Right cardiac atrium (tissue), 5 donors: ENCODE results near the gene KRT36. TPM values are rescaled to one million over a fixed set of nuclear protein-coding genes. Genes with fewer than 3 reads are reported as not detected.
A peak's percentile ranks its signal among the peaks of the same experiment; 100 is the strongest.

ENCODE experiments used
- ATAC-seq, 2 donors: fragments of 200-7000 bp; cut with Tn5 transposase; one replicate each; pipeline versions ENCODE4 v1.8.0 to v1.9.1; 2020; ENCODE audit warnings: moderate library complexity in 2 of 2, mild to moderate bottlenecking in 1 of 2
- DNase-seq, 3 donors: peaks; one replicate each; pipeline ENCODE4 v3.0.0-alpha.2; 2020
- H3K27ac ChIP-seq: one replicate; pipeline ENCODE4 v1.5.1; 2013; ENCODE audit warnings: mild to moderate bottlenecking, low read length, control low read depth, moderate library complexity
- H3K27me3 ChIP-seq: one replicate; pipeline ENCODE4 v1.6.1; 2013; ENCODE audit not compliant: control insufficient read depth, insufficient read depth
- H3K4me1 ChIP-seq: one replicate; pipeline ENCODE4 v1.6.1; 2013; ENCODE audit warnings: low read length; ENCODE audit not compliant: control insufficient read depth, insufficient read depth
- H3K4me3 ChIP-seq: one replicate; pipeline ENCODE4 v1.5.1; 2013; ENCODE audit warnings: low read length, control low read depth
- H3K9me3 ChIP-seq: one replicate; pipeline ENCODE4 v1.6.1; 2013; ENCODE audit warnings: low read length; ENCODE audit not compliant: control insufficient read depth
- WGBS: extraction: QIAGEN DNeasy Blood & Tissue Kit; methylation state at CpG from one replicate; pipeline ENCODE4 v1.1.7; 2013; 5-methylcytosine and 5-hydroxymethylcytosine counted together
- intact Hi-C, 4 donors: fragments of 100-400 bp; cut with DNase I; formaldehyde crosslinking; loops; one replicate each; pipeline versions ENCODE4 v1.11.0 to v1.14.0; 2022 to 2023
- polyA plus RNA-seq: library from polyadenylated mRNA; stranded (reverse); fragments of 200-250 nt; gene quantifications from one replicate; pipeline ENCODE4 v1.2.3, GENCODE V29; 2013
- total RNA-seq, 4 donors: library from RNA; stranded (reverse); fragmentation: NEBNext Ultra II Directional; extraction: Animal tissue kit (Norgen Biotek cat#: 25700); gene quantifications; one replicate each; pipeline ENCODE4 v1.2.1, GENCODE V29; 2021
- donor health status: healthy with polysubstance abuse.
- donor health status: DM: no; HTN: yes; CAD: no.
- donor health status: DM: no; HTN: no; CAD: no.
- donor health status: DM: no; HTN: yes; CAD: no; lungs with severe emphysema.
- donor health status: DM: yes; HTN: yes; CAD: no.

The KRT36 gene
- total and polyA plus RNA-seq, 5 donors, result not detected

DNA sequence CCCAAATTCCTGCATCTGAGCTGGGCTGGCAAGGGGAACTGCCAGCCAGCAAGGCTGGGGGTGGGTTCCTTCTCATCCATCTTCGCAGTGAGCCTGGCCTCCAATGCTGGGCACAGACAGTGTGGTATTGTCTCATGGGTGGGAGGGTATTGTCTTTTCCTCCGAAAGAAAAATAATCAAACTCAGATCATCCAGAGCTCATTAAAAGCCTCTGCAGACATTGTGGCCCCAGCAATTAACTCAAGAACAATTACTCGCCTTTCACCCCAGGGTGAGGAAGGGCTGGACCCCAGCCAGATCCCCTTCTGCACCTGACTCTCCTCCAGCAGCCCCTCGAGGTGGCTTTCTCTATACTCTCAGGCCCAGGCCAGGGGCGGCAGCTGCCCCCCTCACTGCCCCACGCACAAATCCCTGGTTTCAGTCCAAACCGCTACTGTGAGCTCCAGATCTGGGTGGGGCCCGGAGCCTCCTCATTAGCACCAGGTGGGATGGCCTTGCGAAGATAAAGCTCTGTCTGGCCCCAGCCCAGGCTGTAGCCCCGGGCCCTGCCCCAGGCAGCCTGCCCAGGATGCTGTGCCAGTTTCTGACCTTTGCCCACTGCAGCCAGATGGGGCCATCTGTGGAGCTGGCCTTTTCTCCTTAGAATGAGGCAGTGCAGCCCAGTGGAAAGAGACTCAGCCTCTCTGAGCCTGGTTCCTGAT, 31.3 kb upstream of the KRT36 start:
- intact Hi-C loops, result no loop called here
- no peak overlapping the region for H3K4me3 ChIP-seq
- DNase-seq (no peak), ATAC-seq (no peak)
- H3K27me3 ChIP-seq, result no peaks in the 10 kb centered on the region
- H3K4me1 ChIP-seq, result no peaks in the 10 kb centered on the region
- H3K27ac ChIP-seq, result no peak overlapping the region
- H3K9me3 ChIP-seq, result no peaks in the 10 kb centered on the region
- WGBS, result 50% methylated on average over 10 of the region's 10 CpGs

GRCh38 chr17:41519501-41520224, 30.0 kb upstream of the KRT36 start:
- H3K27me3 ChIP-seq, result no peaks in the 10 kb centered on the region
- no peak overlapping the region for H3K27ac ChIP-seq
- 24% methylated on average over 11 of the region's 11 CpGs for WGBS
- no peaks in the 10 kb centered on the region for H3K4me1 ChIP-seq
- intact Hi-C loops, result no loop called here
- DNase-seq (no peak), ATAC-seq (no peak)
- no peak overlapping the region for H3K4me3 ChIP-seq
- no peaks in the 10 kb centered on the region for H3K9me3 ChIP-seq

DNA sequence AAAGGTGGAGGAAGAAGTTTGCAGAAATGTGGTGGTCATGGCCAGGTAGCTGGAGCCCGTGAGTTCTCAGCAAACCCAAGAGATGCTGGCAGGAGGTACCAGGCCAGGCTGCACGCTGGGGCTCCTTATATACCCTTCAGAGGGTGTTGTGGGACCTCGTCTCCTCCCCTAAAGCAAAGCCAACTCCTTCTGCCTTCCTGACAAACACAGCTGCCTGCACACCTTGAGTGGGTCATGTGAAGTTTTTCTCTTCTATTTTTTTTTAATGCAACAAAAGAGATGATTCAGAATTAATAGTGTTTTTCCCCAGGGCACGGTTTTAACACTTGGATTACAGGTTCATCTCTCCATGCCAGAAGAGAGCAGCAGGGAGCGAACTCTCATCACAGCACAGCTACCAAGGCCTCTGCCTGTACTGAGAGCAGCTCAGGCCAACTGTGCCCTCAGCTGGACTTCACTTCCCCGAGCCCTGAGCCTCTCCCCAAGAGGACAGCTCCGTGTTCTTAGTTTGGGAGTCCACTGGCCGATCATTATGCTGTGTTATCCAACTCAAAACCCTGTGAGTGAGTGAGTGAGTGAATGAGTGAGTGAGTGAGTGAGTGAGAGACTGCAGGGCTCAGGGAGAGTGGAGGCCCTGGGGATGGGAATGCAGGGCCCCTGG, 29.2 kb upstream of the KRT36 start, which contains the start of gene KRT15:
KRT15 (minus strand) TSS at position 102 of the 661 bp plus-strand sequence; CDS start at position 39, 63 bp downstream.
- DNase-seq, result no peak
- no peaks in the 10 kb centered on the region for H3K27me3 ChIP-seq
- WGBS, result 53% methylated on average over 8 of the region's 8 CpGs

DNA sequence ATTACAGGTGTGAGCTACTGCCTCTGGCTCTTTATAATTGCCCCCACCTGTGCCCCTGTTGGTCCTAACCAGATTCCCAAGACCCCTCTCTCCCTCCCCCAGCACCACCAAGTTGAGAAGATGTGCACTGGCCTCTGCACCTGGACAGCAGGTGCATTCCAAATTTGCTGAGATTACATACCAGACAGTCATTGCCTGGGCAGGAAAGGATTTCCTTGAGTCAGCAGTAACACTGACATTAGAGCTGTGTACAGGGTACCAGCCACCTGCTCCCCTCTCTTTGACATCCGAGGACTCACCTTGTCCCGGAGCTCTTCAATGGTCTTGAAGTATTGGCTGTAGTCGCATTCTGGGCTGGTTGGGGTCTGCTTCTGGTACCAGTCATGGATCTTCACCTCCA, 28.3 kb upstream of the KRT36 start:
- Histone ChIP-seq H3K27me3 (no peaks in the 10 kb centered on the region), H3K4me3 (no peak overlapping the region), H3K4me1 (no peaks in the 10 kb centered on the region), H3K27ac (no peak overlapping the region), H3K9me3 (no peaks in the 10 kb centered on the region)
- no peak for ATAC-seq
- WGBS, result 93% methylated on average over 3 of the region's 3 CpGs
- no peak for DNase-seq
- intact Hi-C loops, result no loop called here

More for the DNA sequence above, 29.2 kb upstream of the KRT36 start, which contains the start of gene KRT15:
- intact Hi-C loops, result no loop called here
- no peak within 1 kb of the TSS for H3K4me3 ChIP-seq
- no peak within 1 kb of the TSS for H3K27ac ChIP-seq
- no peak for ATAC-seq
- no peaks in the 10 kb centered on the region for H3K9me3 ChIP-seq
- no peaks in the 10 kb centered on the region for H3K4me1 ChIP-seq

GRCh38 chr17:41516830-41517283, 27.1 kb upstream of the KRT36 start:
- DNase-seq (no peak), ATAC-seq (no peak)
- intact Hi-C loops, result no loop called here
- WGBS, result 82% methylated on average over 14 of the region's 14 CpGs
- Histone ChIP-seq H3K9me3 (no peaks in the 10 kb centered on the region), H3K4me3 (no peak overlapping the region), H3K27ac (no peak overlapping the region), H3K27me3 (no peaks in the 10 kb centered on the region), H3K4me1 (no peaks in the 10 kb centered on the region)

DNA sequence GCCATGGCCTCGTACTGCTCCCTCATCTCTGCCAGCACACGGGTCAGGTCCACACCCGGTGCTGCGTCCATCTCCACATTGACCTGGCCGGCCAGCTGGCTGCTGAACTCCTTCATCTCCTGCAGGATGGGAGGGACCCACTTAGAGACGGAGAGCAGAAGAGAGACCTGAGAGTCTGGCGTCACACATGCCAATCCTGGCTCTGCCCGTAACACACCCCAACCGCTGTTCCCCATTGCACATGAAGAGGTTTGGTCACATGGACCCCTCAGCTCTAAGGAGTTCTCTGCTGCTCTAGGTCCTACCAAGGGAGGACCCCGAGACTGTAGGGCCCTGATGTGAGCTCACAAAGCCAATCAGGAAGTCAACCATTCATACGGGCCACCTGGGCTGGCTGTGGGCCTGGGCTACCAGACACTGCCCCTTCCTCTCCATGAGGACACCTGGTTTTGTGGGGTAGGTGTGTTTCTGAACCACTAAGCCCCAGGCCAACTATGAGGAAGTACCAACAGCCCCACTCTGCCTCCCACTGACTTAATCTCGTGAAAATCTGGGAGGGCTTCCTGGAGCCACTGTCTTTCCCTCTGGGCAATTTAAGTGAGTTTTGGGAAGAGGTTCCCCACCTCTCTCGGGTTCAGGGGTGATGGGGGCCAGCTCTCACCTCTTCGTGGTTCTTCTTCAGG, 26.6 kb upstream of the KRT36 start:
- intact Hi-C loops, result no loop called here
- Histone ChIP-seq H3K9me3 (no peaks in the 10 kb centered on the region), H3K4me3 (no peak overlapping the region), H3K27ac (no peak overlapping the region), H3K27me3 (no peaks in the 10 kb centered on the region), H3K4me1 (no peaks in the 10 kb centered on the region)
- 87% methylated on average over 14 of the region's 14 CpGs for WGBS
- no peak for ATAC-seq
- DNase-seq, result no peak

- 73% methylated on average over 5 of the region's 5 CpGs for WGBS
- intact Hi-C loops, result no loop called here
- no peaks in the 10 kb centered on the region for H3K27me3 ChIP-seq
Measured at GRCh38 chr17:41513168-41513547, 23.4 kb upstream of the KRT36 start.

DNA sequence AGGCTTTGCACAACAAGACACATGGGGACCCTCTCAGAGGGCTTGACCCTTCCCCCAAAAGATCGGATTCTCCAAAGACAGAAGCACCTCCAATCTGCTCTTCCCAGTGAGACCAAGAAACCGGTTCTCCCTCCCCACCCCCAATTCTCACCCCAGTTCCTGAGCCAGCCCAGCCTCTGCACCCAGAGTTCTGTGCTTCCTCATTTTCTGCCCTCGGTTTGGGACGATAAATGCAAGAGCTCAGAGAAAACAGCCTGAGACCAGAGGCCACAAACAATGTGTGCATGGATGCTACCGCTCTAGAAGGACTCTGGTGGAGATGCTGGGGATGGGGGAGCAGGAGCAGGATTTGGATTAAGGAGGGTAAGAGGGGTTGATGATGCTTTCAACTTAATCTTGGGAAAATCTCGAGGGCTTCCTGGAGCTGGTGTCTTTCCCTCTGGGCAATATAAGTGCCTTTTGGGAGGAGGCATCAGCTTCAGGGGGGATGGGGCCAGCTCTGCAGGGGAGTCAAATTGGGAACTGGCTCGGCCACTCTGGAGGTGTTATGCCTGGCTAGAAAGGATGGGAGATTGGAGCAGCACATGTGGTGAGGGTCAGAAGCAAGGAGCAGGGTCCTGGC, 22.9 kb upstream of the KRT36 start:
- ATAC-seq (no peak), DNase-seq (no peak)
- Histone ChIP-seq H3K9me3 (no peaks in the 10 kb centered on the region), H3K27me3 (no peaks in the 10 kb centered on the region), H3K4me1 (no peaks in the 10 kb centered on the region), H3K27ac (no peak overlapping the region), H3K4me3 (no peak overlapping the region)
- intact Hi-C loops, result no loop called here
- 57% methylated on average over 7 of the region's 7 CpGs for WGBS

More at GRCh38 chr17:41513168-41513547, 23.4 kb upstream of the KRT36 start:
- Histone ChIP-seq H3K27ac (no peak overlapping the region), H3K4me3 (no peak overlapping the region), H3K9me3 (no peaks in the 10 kb centered on the region), H3K4me1 (no peaks in the 10 kb centered on the region)
- ATAC-seq, result no peak
- DNase-seq, result no peak

- intact Hi-C loops, result no loop called here
- ATAC-seq, result no peak
- no peak for DNase-seq
- WGBS, result 75% methylated on average over 10 of the region's 10 CpGs
- Histone ChIP-seq H3K4me1 (no peaks in the 10 kb centered on the region), H3K4me3 (no peak overlapping the region), H3K27ac (no peak overlapping the region), H3K27me3 (no peaks in the 10 kb centered on the region), H3K9me3 (no peaks in the 10 kb centered on the region)
Measured at GRCh38 chr17:41511716-41512115, 22.0 kb upstream of the KRT36 start.

DNA sequence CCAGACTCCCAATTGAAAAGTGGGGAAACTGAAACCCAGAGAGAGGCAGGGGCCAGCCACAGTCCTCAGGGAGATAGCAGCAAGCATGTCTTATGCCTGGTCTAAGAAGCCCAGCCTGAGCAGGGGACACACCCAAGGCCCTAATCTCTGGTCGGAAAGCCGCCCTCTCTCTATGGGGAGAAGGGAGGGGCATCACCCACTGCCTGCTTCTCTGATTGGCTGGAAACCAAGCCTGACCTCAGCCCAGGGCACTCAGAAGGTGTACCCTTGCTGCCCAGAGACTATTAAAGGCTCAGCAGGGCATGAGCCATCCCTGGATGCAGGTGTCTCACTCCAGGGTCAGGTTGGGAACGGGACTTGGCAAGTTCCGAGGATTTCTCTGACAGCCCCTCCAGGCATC, 21.4 kb upstream of the KRT36 start:
- ATAC-seq, result peak in 1 of 2 donors; percentile 57
- intact Hi-C loops, result no loop called here
- Histone ChIP-seq H3K4me3 (no peak overlapping the region), H3K9me3 (no peaks in the 10 kb centered on the region), H3K27me3 (no peaks in the 10 kb centered on the region), H3K27ac (no peak overlapping the region), H3K4me1 (no peaks in the 10 kb centered on the region)
- 57% methylated on average over 4 of the region's 4 CpGs for WGBS
- DNase-seq, result no peak
